GM13976 (cell line): ENCODE results near the gene TOP2B.

Source experiments
- DNase-seq: peaks from one replicate; pipeline ENCODE4 v3.0.0; 2012; ENCODE audit warnings: low spot score
- in situ Hi-C: fragments of 300-500 bp; cut with MboI; formaldehyde crosslinking; loops from one replicate; pipeline ENCODE4 v1.12.0; 2022; ENCODE audit warnings: low sequenced_read_pairs, mixed read lengths, inconsistent platforms; ENCODE audit not compliant: unreplicated experiment
- TF ChIP-seq, protein P1 (sequence below): IDR thresholded peaks from 2 replicates; pipeline ENCODE4 v1.5.1; 2012; ENCODE audit warnings: borderline replicate concordance, mild to moderate bottlenecking; ENCODE audit not compliant: insufficient read depth; ENCODE audit errors: extremely low read depth, missing control alignments, control extremely low read depth

TOP2B gene

DNA sequence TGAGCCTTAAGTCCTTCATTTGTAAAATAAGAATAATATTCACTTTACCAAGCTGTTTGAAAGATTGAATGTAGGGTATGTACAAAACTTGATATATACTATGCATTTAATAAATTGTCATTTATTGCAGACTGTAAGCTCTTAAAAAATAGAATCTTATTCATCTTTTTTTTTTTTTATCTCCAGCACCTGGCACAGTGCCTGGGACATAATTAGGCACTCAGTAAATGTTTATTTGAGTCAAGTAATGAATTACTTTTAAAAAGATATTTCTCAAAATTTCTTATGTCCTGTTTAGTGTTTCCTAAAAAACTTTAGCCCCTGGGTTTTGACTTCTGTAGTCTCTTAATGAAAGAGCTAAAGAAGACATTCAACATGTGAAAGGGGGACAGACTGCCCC is 71.7 kb downstream of the TOP2B start:
- in situ Hi-C loops = loop anchor here (25.0 kb wide), 1 partner anchor 631 kb away; no protein-coding TSS in a partner anchor
- no peak for DNase-seq
- TF ChIP-seq, protein P1, sequence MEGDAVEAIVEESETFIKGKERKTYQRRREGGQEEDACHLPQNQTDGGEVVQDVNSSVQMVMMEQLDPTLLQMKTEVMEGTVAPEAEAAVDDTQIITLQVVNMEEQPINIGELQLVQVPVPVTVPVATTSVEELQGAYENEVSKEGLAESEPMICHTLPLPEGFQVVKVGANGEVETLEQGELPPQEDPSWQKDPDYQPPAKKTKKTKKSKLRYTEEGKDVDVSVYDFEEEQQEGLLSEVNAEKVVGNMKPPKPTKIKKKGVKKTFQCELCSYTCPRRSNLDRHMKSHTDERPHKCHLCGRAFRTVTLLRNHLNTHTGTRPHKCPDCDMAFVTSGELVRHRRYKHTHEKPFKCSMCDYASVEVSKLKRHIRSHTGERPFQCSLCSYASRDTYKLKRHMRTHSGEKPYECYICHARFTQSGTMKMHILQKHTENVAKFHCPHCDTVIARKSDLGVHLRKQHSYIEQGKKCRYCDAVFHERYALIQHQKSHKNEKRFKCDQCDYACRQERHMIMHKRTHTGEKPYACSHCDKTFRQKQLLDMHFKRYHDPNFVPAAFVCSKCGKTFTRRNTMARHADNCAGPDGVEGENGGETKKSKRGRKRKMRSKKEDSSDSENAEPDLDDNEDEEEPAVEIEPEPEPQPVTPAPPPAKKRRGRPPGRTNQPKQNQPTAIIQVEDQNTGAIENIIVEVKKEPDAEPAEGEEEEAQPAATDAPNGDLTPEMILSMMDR = no peak

DNA sequence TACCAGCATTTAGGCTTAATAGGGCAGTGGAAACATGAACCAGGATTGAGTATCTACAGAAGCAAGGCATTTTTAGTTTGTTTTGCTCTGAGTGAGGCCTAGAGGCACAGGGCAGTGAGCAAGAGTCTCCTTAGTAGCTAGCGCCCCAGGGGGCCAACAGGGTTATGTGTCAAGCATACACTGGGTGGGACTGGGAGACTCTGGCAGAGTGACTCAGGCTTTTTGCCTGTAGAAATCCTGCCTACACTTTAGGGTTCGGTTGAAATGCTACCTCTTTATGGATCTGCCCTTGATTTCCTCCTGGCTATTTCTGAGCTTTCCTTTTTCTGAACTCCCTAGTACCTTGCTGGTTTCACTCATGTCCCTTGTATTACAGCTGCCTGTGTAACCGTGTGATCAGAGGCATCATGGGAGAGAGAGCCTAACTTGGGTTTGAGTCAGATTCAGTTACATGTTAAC is 72.2 kb downstream of the TOP2B start:
- TF ChIP-seq, protein P1 = no peak
- DNase-seq = no peak
- in situ Hi-C loops = loop anchor here (25.0 kb wide), 1 partner anchor 630 kb away; no protein-coding TSS in a partner anchor

DNA sequence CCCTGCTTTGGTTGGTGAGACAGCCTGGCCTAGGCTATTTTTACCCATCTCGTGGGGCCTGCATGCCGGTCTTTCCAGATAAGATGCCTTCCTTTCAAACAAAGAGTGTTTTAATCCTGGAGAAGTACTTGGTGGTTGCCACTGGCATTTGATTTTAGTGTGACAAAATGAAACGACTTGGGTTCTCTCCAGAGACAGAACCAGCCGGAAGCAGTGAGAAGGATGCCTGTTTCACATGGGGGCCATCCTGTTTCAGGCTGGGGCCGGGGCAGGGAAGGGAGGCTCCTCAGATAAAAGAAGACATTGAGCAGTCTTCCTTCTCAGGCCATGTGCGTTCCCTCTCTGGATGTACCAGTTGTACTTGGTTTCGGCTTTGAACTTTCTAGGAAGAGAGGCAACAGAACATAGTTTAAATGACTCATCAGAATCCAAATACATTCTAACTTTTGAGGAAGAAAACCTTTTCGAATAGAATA is 74.9 kb downstream of the TOP2B start:
- TF ChIP-seq, protein P1 = no peak
- no peak for DNase-seq
- in situ Hi-C loops = loop anchor here (25.0 kb wide), 1 partner anchor 628 kb away; no protein-coding TSS in a partner anchor

DNA sequence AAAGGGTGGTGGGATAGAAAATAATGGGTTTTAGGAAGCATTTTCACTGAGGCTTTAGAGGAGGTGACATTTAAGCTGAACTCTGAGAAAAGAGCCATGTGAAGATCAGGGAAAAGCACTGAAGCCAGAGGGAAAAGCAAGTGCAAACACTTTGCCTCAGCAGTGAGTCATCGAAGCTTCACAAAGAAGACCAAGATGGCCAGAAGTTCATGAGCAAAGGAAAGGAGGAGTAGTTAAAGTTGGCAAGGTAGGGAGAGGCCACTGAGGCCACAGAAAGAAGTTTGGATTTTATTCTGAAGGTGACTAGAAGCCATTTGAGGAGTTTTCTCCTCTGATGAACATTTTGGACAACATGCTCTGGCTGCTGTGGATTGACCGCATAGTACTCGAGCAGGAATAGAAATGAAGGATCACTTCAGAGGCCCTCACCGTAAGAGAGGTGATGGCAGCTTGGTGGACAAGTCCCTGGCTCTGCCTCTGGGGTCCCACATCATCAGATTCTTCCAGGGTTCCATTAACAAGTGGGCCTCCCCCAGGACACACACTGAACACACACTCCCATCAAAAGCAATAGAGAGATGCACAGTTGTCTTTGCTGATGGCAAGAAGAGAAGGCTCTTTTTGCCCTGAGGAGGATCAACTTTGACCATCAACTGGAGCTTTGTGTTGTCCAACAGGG is 75.5 kb downstream of the TOP2B start:
- TF ChIP-seq, protein P1 = no peak
- DNase-seq = no peak
- in situ Hi-C loops = loop anchor here (25.0 kb wide), 1 partner anchor 627 kb away; no protein-coding TSS in a partner anchor

DNA sequence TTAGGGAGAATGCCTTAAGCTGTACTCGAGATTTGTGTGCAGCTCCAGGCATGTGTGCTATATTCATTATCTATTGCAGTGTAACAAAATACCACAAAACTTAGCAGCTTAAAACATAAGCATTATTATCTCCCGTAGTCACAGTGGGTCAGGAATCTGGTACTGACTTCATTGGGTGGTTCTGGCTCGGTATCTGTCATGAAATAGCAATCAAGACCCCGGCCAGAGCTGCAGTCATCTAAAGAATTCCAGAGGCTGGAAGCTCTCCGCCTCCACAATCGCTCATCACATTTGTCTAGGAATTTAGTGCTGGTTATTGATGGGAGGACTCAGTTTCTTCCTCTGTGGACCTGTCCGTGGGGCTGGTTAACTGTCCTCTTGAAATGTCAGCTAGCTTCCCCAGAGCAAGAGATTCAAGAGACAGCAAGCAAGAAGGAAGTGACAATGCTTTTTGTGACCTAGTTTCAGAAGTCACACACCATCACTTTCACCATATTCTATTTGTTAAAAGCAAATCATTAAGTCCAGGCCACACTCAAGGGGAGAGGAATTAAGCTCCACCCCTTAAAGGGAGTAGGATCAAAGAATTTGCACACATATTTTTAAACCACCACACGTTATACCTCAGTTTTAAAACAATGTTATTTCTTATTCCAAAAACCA is 76.1 kb downstream of the TOP2B start:
- in situ Hi-C loops = loop anchor here (25.0 kb wide), 1 partner anchor 626 kb away; no protein-coding TSS in a partner anchor

DNA sequence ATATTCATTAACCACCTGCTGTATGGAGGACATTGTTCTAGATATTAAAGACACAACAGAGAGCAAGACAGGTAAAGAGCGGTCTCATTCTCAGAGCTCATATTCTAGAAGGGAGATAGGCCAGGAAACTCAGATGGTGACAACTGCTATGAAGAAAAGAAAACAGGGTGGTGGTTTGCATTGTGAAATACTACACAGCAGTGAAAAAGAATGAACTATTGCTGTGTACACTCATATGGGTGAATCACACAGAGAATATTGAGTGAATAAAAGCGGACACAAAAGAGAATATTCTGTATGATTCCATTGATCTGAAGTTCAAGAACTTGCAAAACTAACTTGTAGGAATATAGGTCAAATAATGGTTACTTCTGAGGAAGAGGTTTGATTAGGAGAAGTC is 76.7 kb downstream of the TOP2B start:
- TF ChIP-seq, protein P1 = no peak
- in situ Hi-C loops = loop anchor here (25.0 kb wide), 1 partner anchor 626 kb away; no protein-coding TSS in a partner anchor
- DNase-seq = no peak

More for the DNA sequence above, 76.1 kb downstream of the TOP2B start:
- no peak for DNase-seq
- TF ChIP-seq, protein P1 = no peak
